Effector memory CD4-positive, alpha-beta T cell (primary cell): ENCODE measurements around the gene TSPYL1.

Experiments
- DNase-seq, 3 donors: peaks; one replicate each; pipeline ENCODE4 v3.0.0-alpha.2; 2020
- H3K27ac ChIP-seq: 2 replicates; pipeline ENCODE4 v1.7.0; 2013; ENCODE audit warnings: mild to moderate bottlenecking, low read length, moderate library complexity; ENCODE audit not compliant: insufficient read depth, poor library complexity, severe bottlenecking
- H3K27me3 ChIP-seq: replicated peaks from 2 replicates; pipeline ENCODE4 v1.7.0; 2013; ENCODE audit warnings: mild to moderate bottlenecking, low read length; ENCODE audit not compliant: insufficient read depth, control insufficient read depth, poor library complexity, severe bottlenecking
- H3K36me3 ChIP-seq: 2 replicates; pipeline ENCODE4 v1.7.0; 2013; ENCODE audit warnings: mild to moderate bottlenecking, low read length, moderate library complexity; ENCODE audit not compliant: control insufficient read depth, insufficient read depth
- H3K4me1 ChIP-seq: 2 replicates; pipeline ENCODE4 v1.7.0; 2013; ENCODE audit warnings: low read length, mild to moderate bottlenecking; ENCODE audit not compliant: control insufficient read depth, insufficient read depth, poor library complexity, severe bottlenecking
- H3K4me3 ChIP-seq: 2 replicates; pipeline ENCODE4 v1.7.0; 2013; ENCODE audit warnings: low read length, low read depth, mild to moderate bottlenecking; ENCODE audit not compliant: insufficient read depth, poor library complexity, severe bottlenecking
- H3K9me3 ChIP-seq: 2 replicates; pipeline ENCODE4 v1.7.0; 2013; ENCODE audit warnings: mild to moderate bottlenecking, low read length, moderate library complexity; ENCODE audit not compliant: control insufficient read depth

The TSPYL1 gene

GRCh38 chr6:116229287-116229913 is 50.3 kb downstream of the TSPYL1 start:
- no peaks in the 10 kb centered on the region for H3K4me1 ChIP-seq
- no peak overlapping the region for H3K27ac ChIP-seq
- no peak overlapping the region for H3K4me3 ChIP-seq
- H3K9me3 ChIP-seq = no peaks in the 10 kb centered on the region
- H3K27me3 ChIP-seq = no peaks in the 10 kb centered on the region
- no peak for DNase-seq
- H3K36me3 ChIP-seq = no peaks in the 10 kb centered on the region
